GM18499 (cell line): ENCODE data around the gene ZFPL1.
A peak's percentile ranks its signal among the peaks of the same experiment; 100 is the strongest.

Experiments used
- ATAC-seq: cut with Tn5 transposase; IDR thresholded peaks from one replicate; pipeline ENCODE4 v1.9.1; 2021; ENCODE audit warnings: moderate number of reproducible peaks; ENCODE audit not compliant: insufficient read depth, unreplicated experiment

ZFPL1 gene

DNA sequence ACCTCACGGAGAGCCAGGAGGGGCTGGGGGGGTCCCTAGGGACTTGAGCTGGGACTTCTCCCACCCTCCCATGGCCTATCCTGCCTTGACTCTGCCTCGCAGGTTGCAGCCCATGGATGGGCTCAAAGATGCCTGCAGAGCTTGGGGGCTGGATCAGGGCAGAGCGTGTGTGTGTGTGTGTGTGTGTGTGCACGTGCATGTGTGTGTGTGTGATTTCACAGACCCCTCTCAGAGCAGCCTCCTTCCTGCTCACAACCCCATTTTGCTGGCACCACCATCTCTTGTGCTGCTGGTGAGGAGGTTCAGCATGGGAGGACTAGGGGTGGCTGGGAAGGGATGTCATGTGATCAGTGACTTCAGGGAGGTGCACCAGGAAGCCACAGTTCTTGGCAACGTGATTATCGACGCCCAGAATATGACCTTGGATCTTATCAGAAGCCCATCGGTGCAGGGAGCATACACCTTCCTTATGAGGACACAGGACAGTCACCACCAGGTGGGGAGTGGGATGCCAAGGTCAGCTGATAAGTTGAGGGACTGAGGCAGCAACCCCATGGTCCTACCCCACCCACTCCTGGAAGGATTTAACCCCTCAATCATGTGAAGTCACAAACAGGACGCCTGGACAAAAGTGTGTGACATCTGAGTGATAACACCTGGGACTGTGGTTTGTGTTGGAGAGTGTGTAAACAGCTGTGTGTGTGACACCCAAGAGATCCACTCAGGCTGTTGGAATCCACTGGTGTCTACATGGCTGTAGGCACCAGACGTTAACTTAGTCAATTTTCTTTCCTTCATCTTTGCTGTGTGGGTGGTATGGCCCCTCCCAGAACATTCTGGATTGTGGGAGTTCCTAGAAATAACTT lies 23.8 kb upstream of the ZFPL1 start:
- ATAC-seq = no peak

DNA sequence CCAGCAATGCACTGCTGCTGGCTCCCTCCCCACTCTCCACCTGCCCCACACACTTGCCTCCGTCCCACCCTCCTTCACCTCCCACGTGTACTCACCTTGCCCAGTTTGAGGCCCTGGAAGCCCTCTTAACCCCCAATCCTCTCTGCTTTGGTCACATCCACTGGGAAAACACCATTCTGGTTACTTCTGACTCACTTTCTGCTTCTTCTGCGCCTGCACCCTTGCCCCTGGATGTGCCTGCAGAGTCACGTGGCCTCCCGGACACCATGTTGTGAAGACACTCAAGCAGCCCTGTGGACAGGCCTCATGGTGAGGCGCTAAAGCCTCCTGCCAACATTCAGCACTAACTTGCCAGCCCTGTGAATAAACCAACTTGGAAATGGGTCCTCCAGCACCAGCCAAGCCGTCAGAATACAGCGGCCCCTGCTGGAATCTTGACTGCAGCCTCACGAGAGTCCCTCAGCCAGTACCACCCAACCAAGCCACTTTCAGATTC lies 23.1 kb upstream of the ZFPL1 start:
- ATAC-seq = no peak

GRCh38 chr11:65063532-65063931 lies 20.5 kb upstream of the ZFPL1 start:
- no peak for ATAC-seq

DNA sequence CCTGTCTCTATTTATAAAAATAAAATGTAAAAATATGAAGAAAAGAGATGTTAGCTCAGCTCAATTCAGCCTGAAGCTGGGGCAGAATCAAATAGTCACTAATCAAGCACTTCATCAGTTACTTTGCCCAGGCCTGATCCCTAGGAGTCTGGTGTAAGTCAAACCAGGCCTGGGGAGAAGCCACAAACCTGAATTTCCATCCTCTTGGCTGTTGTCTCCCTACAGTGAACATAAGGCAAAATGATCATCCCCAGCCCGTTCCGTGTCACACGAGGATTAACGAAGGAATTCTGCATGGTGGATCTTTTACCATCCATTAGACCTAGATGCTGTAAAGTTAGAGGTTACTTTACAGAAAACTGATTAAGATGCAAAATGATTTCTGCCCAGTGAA lies 19.2 kb upstream of the ZFPL1 start:
- no peak for ATAC-seq

DNA sequence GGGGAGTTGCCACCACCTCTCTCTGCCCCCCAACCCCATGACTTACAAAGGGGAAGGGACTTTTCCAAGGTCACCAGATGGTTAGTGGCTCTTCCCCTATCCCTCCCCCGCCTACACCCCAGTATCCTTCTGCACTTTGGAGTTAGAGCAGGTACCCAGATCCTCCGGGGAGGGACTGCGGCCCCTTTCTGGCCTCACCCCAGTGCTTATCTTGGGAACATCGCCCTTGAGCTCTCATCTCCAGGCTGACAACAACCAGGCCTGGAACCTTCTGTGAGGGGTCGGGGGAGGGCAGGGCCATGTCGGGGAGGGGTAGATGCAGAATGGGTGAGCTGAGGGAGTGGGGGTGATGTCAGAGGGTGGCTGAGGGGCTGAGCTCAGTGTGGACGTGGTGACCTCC lies 18.2 kb upstream of the ZFPL1 start:
- ATAC-seq = no peak

DNA sequence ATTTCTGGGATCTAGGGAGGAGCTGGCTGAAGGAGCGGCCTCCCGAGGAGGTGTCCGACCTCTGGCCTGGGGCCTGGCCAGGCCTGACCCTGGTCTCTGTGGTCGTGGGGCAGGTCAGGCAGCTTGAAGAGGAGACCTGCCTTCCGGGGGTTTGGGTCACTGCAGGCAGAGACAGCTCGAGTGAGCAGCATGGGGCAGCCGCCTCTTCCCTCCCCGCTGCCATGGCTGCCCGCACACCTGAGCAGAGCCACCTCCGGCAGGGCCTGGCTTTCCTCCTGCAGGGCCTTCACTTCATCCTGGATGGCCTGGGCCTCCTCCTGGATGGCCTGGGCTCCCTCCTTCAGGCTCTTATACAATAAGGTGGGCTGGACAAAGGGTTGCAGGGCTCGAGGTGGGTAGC lies 17.7 kb upstream of the ZFPL1 start:
- ATAC-seq = no peak

GRCh38 chr11:65066805-65067291 lies 17.2 kb upstream of the ZFPL1 start:
- ATAC-seq = no peak

GRCh38 chr11:65067446-65067845 lies 16.6 kb upstream of the ZFPL1 start:
- no peak for ATAC-seq

GRCh38 chr11:65069217-65069616 lies 14.8 kb upstream of the ZFPL1 start:
- ATAC-seq = no peak

- no peak for ATAC-seq
These were observed 12.0 kb upstream of the ZFPL1 start for GRCh38 chr11:65071907-65072630.

DNA sequence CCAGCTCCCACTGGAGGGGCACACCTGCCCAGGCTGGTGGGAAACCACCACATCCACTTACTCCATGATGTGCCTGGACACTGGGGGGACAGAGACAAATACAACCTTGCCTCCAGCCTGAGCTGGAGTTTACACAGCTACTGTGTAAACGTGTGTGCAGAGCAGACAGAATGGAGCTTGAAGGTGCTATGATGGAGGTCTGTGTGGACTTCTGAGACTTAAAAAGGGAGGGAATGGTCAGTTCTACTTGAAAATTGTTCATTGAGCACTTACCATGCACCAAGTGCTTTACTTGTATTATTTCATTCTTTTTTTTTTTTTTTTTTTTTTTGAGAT lies 11.4 kb upstream of the ZFPL1 start:
- ATAC-seq = no peak

- ATAC-seq = no peak
These were observed 6.6 kb upstream of the ZFPL1 start for GRCh38 chr11:65077451-65077850.

- ATAC-seq = no peak
These were observed 5.9 kb upstream of the ZFPL1 start for GRCh38 chr11:65078151-65078550.

DNA sequence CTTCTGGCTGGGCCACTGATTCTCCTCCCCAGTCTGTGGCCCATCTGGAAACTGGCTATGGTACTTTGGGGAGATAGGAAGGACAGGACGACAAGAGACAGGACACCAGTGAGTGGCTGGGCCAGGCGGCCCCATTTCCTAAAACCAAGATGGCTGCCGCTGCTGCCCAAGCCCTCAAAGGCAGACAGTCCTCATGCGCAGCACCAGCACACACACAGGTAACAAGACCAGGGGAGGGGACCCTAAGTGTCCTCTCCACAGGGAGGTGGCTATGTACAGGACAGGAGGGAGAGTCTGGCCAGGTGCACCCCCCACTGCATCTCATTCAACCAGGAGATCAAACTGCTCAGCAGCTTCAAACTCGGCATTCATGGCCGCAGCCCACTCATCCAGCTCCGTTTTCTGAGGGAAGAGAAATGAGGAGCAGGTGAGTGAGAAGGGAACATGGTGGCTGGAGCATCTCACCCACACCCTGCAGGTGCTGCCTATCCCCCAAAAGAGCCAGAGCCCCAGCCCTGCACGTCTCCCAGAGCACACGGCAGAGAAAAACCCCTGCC lies 5.2 kb upstream of the ZFPL1 start:
- no peak for ATAC-seq

- ATAC-seq = peak; percentile 9
These were observed 738 bp upstream of the ZFPL1 start for GRCh38 chr11:65083134-65083833.

GRCh38 chr11:65084598-65085375 lies 765 bp downstream of the ZFPL1 start:
- no peak for ATAC-seq

DNA sequence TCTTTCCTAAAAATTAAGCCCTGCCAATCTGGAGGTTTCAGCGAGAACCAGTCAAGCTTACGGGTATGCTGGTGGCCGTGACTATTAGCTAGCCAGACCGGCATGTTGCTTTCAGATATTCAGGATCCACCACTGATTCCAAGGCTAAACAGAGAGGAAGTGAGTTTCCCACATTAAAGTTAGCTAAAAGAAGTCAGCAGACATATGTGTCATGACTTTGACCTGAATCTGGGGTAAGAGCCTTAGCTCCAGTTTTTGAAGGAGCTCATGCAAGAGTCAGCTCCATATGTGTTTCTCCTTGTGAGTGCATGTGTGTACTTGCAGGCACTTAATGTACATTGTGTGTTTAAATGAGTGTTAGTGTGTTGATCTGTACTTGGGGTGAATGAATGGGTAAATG lies 1.4 kb downstream of the ZFPL1 start:
- ATAC-seq = no peak

DNA sequence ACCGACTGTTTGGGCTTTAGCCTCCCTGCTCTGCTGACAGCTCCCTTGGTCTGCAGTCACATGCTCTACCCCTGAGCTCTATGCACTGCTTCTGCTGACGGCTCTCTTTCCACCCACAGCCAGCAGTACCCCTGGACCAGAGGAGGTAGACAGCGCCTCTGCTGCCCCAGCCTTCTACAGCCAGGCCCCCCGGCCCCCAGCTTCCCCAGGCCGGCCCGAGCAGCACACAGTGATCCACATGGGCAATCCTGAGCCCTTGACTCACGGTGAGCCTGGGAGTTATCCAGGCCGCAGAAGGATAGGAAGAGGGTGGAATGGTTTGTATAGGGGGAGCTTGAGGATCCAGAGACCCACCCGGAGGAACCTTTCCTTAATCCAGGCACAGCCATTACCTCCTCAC lies 2.8 kb downstream of the ZFPL1 start:
- no peak for ATAC-seq

GRCh38 chr11:65087216-65087615 lies 3.2 kb downstream of the ZFPL1 start:
- ATAC-seq = no peak

GRCh38 chr11:65087827-65088226 lies 3.8 kb downstream of the ZFPL1 start:
- no peak for ATAC-seq
